Esophagus muscularis mucosa (tissue), 4 donors: ENCODE results near the gene SF3A1. TPM values are rescaled to one million over a fixed set of nuclear protein-coding genes. Genes with fewer than 3 reads are reported as not detected.
"Not testable (repeated sequence)": the region's sequence is repeated elsewhere in the genome, so short reads cannot be mapped to it uniquely, and the experiment has no call there.

Experiments used
- DNase-seq: peaks from one replicate; pipeline ENCODE4 v3.0.0-alpha.2; 2017; ENCODE audit errors: extremely low spot score
- H3K27ac ChIP-seq, 4 donors: fragments of 200-600 bp; sonication (generic); replicated peaks in 1 of 4; 1 replicate in 3 of 4; 2 replicates in 1 of 4; pipeline ENCODE4 v1.5.1; 2016 to 2019; ENCODE audit warnings: mild to moderate bottlenecking in 1 of 4
- H3K27me3 ChIP-seq, 4 donors: fragments of 200-600 bp; sonication (generic); one replicate each; pipeline versions ENCODE4 v1.5.1 to v1.6.0; 2016 to 2019
- H3K36me3 ChIP-seq, 4 donors: fragments of 200-600 bp; sonication (generic); one replicate each; pipeline ENCODE4 v1.5.1; 2016 to 2019
- H3K4me1 ChIP-seq, 4 donors: fragments of 200-600 bp; sonication (generic); one replicate each; pipeline ENCODE4 v1.5.1; 2016 to 2019
- H3K4me3 ChIP-seq, 4 donors: fragments of 200-600 bp; sonication (generic); 1 replicate in 2 of 4; 2 replicates in 2 of 4; pipeline ENCODE4 v1.5.1; 2016 to 2019; ENCODE audit warnings: mild to moderate bottlenecking in 4 of 4, moderate library complexity in 1 of 4
- H3K9me3 ChIP-seq, 4 donors: fragments of 200-600 bp; sonication (generic); 1 replicate in 3 of 4; 2 replicates in 1 of 4; pipeline ENCODE4 v1.5.1; 2016 to 2019
- EP300 ChIP-seq: sonication (generic); formaldehyde crosslinking; IDR thresholded peaks from one replicate; pipeline ENCODE4 v1.6.1; 2017; ENCODE audit warnings: antibody characterized with exemption
- POLR2A ChIP-seq: fragments of 450-650 bp; IDR thresholded peaks from one replicate; pipeline ENCODE4 v1.6.1; 2017; ENCODE audit warnings: antibody characterized with exemption, moderate library complexity, mild to moderate bottlenecking, low read depth
- POLR2AphosphoS5 ChIP-seq, 2 donors: sonication (generic); formaldehyde crosslinking; IDR thresholded peaks; one replicate each; pipeline ENCODE4 v1.6.1; 2017; ENCODE audit warnings: antibody characterized with exemption in 2 of 2
- WGBS: methylation state at CpG from one replicate; pipeline ENCODE4 v1.1.5; 2018; 5-methylcytosine and 5-hydroxymethylcytosine counted together
- intact Hi-C: fragments of 100-400 bp; cut with DNase I; formaldehyde crosslinking; loops from one replicate; pipeline ENCODE4 v1.15.1; 2023
- total RNA-seq, 4 donors: library from RNA; depleted of rRNA; stranded (reverse); fragments of >200 nt; gene quantifications; one replicate each; pipeline versions ENCODE4 v1.1.0 to v1.2.1, GENCODE V29; 2016
- TF ChIP-seq, protein P1 (sequence below), 3 experiments: fragments of 200-600 bp in 2 of 3; fragments of 450-650 bp in 1 of 3; sonication (generic) in 2 of 3; IDR thresholded peaks; one replicate each; pipeline ENCODE4 v1.5.1; 2017 to 2019; ENCODE audit warnings: antibody characterized with exemption in 3 of 3, mild to moderate bottlenecking in 2 of 3, moderate library complexity in 1 of 3

SF3A1 gene
- total RNA-seq, 4 donors from 2014 or later: 32.8 to 85.8 (median 60.0) TPM

- DNase-seq: no peak
- no peaks in the 10 kb centered on the region for H3K27me3 ChIP-seq
- H3K4me3 ChIP-seq: no peak overlapping the region
- WGBS: 55% methylated on average over 3 of the region's 5 CpGs
- H3K9me3 ChIP-seq: no peaks in the 10 kb centered on the region
- intact Hi-C loops: no loop called here
- no peak for TF ChIP-seq POLR2AphosphoS5 (IDR thresholded peaks at IDR 0.05)
- TF ChIP-seq POLR2A: no peak
- no peak for TF ChIP-seq EP300
- TF ChIP-seq, protein P1, sequence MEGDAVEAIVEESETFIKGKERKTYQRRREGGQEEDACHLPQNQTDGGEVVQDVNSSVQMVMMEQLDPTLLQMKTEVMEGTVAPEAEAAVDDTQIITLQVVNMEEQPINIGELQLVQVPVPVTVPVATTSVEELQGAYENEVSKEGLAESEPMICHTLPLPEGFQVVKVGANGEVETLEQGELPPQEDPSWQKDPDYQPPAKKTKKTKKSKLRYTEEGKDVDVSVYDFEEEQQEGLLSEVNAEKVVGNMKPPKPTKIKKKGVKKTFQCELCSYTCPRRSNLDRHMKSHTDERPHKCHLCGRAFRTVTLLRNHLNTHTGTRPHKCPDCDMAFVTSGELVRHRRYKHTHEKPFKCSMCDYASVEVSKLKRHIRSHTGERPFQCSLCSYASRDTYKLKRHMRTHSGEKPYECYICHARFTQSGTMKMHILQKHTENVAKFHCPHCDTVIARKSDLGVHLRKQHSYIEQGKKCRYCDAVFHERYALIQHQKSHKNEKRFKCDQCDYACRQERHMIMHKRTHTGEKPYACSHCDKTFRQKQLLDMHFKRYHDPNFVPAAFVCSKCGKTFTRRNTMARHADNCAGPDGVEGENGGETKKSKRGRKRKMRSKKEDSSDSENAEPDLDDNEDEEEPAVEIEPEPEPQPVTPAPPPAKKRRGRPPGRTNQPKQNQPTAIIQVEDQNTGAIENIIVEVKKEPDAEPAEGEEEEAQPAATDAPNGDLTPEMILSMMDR (IDR thresholded peaks at IDR 0.05): no peak
- H3K4me1 ChIP-seq: peaks cover 4 to 28% (median 24%) of the 10 kb centered on the region in 4 donors
- no peak overlapping the region for H3K27ac ChIP-seq
- peaks cover 7 to 19% (median 8%) of the 10 kb centered on the region in 4 donors for H3K36me3 ChIP-seq
Measured at GRCh38 chr22:30402028-30402765, 45.5 kb upstream of the SF3A1 start.

DNA sequence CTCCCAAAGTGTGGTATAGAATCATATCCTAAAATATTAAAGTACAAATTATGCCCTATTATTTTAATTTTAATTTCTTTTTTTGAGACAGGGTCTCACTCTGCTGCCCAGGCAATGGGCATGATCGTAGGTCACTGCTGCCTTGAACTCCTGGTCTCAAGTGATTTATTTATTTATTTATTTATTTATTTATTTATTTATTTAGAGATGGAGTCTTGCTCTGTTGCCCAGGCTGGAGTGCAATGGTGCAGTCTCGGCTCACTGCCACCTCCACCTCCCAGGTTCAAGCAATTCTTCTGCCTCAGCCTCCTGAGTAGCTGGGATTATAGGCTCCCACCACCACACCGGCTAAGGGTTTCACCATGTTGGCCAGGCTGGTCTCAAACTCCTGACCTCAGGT is 44.3 kb upstream of the SF3A1 start:
- intact Hi-C loops, H3K9me3 ChIP-seq, H3K27me3 ChIP-seq, H3K27ac ChIP-seq, DNase-seq, H3K36me3 ChIP-seq, H3K4me3 ChIP-seq: not testable (repeated sequence)
- peaks cover 13 to 39% (median 36%) of the 10 kb centered on the region in 4 donors for H3K4me1 ChIP-seq
- WGBS: 100% methylated on average over 3 of the region's 3 CpGs

GRCh38 chr22:30400159-30400558 is 43.5 kb upstream of the SF3A1 start:
- intact Hi-C loops: no loop called here
- Histone ChIP-seq H3K4me1 (peaks cover 13 to 41% (median 38%) of the 10 kb centered on the region in 4 donors), H3K27ac (no peak overlapping the region), H3K36me3 (peaks cover 0 to 3% (median 0%) of the 10 kb centered on the region in 4 donors), H3K9me3 (no peaks in the 10 kb centered on the region), H3K4me3 (no peak overlapping the region), H3K27me3 (no peaks in the 10 kb centered on the region)
- TF ChIP-seq POLR2A (no peak), POLR2AphosphoS5 (IDR thresholded peaks at IDR 0.05) (no peak), EP300 (no peak)
- TF ChIP-seq, protein P1 (IDR thresholded peaks at IDR 0.05): no peak
- 93% methylated on average over 1 of the region's 1 CpG for WGBS
- DNase-seq: no peak

DNA sequence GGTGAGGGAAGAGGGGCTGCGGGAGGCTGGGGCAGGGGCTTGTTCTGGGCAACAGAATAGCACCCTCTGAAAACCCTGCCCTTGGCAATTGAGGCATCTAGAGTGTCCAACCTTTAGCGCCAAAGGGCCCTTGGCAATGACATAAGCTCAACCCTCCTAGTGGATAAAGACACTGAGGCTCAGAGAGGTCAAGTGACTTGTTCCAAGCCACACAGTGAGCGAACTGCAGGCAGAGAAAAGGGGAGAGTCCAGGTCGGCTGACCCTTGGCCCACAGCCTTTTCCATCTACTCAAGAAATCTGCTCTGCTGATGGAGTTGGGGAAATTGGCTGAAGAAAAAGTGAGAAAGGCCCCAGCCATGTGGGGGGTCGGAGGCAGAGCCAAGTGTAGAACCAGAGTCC is 43.0 kb upstream of the SF3A1 start:
- intact Hi-C loops: no loop called here
- Histone ChIP-seq H3K4me1 (peaks cover 13 to 41% (median 38%) of the 10 kb centered on the region in 4 donors), H3K36me3 (no peaks in the 10 kb centered on the region), H3K4me3 (no peak overlapping the region), H3K9me3 (no peaks in the 10 kb centered on the region), H3K27me3 (no peaks in the 10 kb centered on the region), H3K27ac (no peak overlapping the region)
- no peak for DNase-seq
- no peak for TF ChIP-seq EP300
- TF ChIP-seq, protein P1 (IDR thresholded peaks at IDR 0.05): no peak
- no peak for TF ChIP-seq POLR2A
- TF ChIP-seq POLR2AphosphoS5 (IDR thresholded peaks at IDR 0.05): no peak
- WGBS: 91% methylated on average over 5 of the region's 5 CpGs

DNA sequence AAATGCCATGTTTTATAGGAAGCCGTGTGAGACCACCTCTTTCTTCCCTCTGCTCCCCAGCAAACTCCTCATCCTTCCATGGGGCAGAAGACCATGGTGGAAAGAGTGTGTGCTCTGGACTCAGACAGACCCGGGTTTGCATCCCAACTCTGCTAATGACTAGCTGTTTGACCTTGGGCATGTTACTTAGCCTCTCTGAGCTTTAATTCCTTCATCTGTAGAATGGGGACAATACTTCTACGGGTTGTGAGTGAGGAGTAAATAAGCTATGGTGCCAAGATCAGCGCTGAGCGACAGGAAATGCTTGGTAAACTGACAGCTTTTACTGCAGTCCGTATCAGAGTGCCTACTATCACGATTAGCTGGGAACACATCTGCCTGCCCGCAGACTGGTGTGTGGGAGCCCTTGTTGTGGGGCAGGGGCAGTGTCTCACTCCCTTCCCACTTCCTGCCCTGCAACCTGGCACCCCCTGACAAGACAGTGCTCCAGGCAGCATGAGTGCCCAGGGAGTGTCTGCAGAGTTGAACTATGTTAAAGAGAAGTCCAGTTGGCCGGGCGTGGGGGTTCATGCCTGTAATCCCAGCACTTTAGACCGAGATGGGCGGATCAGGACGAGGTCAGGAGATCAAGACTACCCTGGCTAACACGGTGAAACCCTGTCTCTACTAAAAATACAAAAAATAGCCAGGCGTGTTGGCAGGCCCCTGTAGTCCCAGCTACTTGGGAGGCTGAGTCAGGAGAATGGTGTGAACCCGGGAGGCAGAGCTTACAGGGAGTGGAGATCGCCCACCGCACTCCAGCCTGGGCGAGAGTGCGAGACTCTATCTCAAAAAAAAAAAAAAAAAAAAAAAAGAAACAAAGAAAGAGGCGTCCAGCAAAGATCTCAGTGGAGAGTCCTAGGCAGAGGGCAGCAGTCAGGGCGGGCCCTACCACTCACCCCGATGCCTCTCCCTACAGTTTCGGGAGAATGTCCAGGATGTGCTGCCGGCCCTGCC is 42.3 kb upstream of the SF3A1 start:
- TF ChIP-seq POLR2AphosphoS5 (IDR thresholded peaks at IDR 0.05) (no peak), POLR2A (no peak), EP300 (no peak)
- TF ChIP-seq, protein P1 (IDR thresholded peaks at IDR 0.05): no peak
- intact Hi-C loops: no loop called here
- Histone ChIP-seq H3K36me3 (no peaks in the 10 kb centered on the region), H3K9me3 (no peaks in the 10 kb centered on the region), H3K4me1 (peaks cover 13 to 41% (median 38%) of the 10 kb centered on the region in 4 donors), H3K4me3 (peak overlapping the region in 2 of 4 donors; percentile 80 to 90), H3K27me3 (no peaks in the 10 kb centered on the region), H3K27ac (peak overlapping the region in 2 of 4 donors; percentile 72 to 80)
- no peak for DNase-seq
- 73% methylated on average over 25 of the region's 25 CpGs for WGBS
